ENCODE results near the gene NYAP2.

The NYAP2 gene

GRCh38 chr2:225463449-225463848 lies 63.9 kb downstream of the NYAP2 start:
- TF ChIP-seq CTCF (conservative IDR thresholded peaks at IDR 0.05): no peak
- no peak overlapping the region for H3K27ac ChIP-seq

GRCh38 chr2:225464346-225465025 lies 65.0 kb downstream of the NYAP2 start:
- no peak overlapping the region for H3K27ac ChIP-seq
- no peak for TF ChIP-seq CTCF (conservative IDR thresholded peaks at IDR 0.05)

- TF ChIP-seq CTCF (conservative IDR thresholded peaks at IDR 0.05): no peak
- H3K27ac ChIP-seq: no peak overlapping the region
These were observed 66.3 kb downstream of the NYAP2 start for GRCh38 chr2:225465827-225466226.

GRCh38 chr2:225466891-225467604 lies 67.5 kb downstream of the NYAP2 start:
- TF ChIP-seq CTCF (conservative IDR thresholded peaks at IDR 0.05): no peak
- H3K27ac ChIP-seq: no peak overlapping the region

- TF ChIP-seq CTCF (conservative IDR thresholded peaks at IDR 0.05): no peak
- H3K27ac ChIP-seq: no peak overlapping the region
These were observed 68.6 kb downstream of the NYAP2 start for GRCh38 chr2:225468131-225468530.

GRCh38 chr2:225471039-225471438 lies 71.5 kb downstream of the NYAP2 start:
- TF ChIP-seq CTCF (conservative IDR thresholded peaks at IDR 0.05): no peak
- H3K27ac ChIP-seq: no peak overlapping the region; the same call in 1 of the 2 replicates

GRCh38 chr2:225471482-225471881 lies 72.0 kb downstream of the NYAP2 start:
- peak overlapping the region; percentile 40 for H3K27ac ChIP-seq
- TF ChIP-seq CTCF (conservative IDR thresholded peaks at IDR 0.05): no peak

Data from VCaP (cell line).